NCI-H1930 (cell line): Measurements from ENCODE around the gene MPP3.
"Not testable (repeated sequence)": the region's sequence is repeated elsewhere in the genome, so short reads cannot be mapped to it uniquely, and the experiment has no call there.

Source experiments
- DNase-seq, 2 experiments: peaks; one replicate each; lab custom pipeline; 2025; lab: John Stamatoyannopoulos, UW

Gene MPP3

GRCh38 chr17:43860927-43861622 is 28.1 kb upstream of the MPP3 start:
- no peak for DNase-seq

GRCh38 chr17:43860077-43860725 is 27.3 kb upstream of the MPP3 start:
- no peak for DNase-seq

- DNase-seq: no peak
Observed at GRCh38 chr17:43857957-43858600, 25.1 kb upstream of the MPP3 start.

GRCh38 chr17:43857141-43857540 is 24.2 kb upstream of the MPP3 start:
- no peak for DNase-seq

- DNase-seq: no peak
Observed at GRCh38 chr17:43856141-43856540, 23.2 kb upstream of the MPP3 start.

GRCh38 chr17:43855061-43855460 is 22.1 kb upstream of the MPP3 start:
- DNase-seq: no peak

GRCh38 chr17:43854498-43854897 is 21.6 kb upstream of the MPP3 start:
- DNase-seq: no peak

GRCh38 chr17:43853546-43853945 is 20.6 kb upstream of the MPP3 start:
- DNase-seq: no peak

GRCh38 chr17:43852571-43852970 is 19.6 kb upstream of the MPP3 start:
- no peak for DNase-seq

- DNase-seq: no peak
Observed at GRCh38 chr17:43849116-43849515, 16.2 kb upstream of the MPP3 start.

- no peak for DNase-seq
Observed at GRCh38 chr17:43848601-43849000, 15.7 kb upstream of the MPP3 start.

GRCh38 chr17:43846963-43847371 is 14.0 kb upstream of the MPP3 start, which contains the start of gene CD300LG:
Gene CD300LG (plus strand): TSS chr17:43847176. CDS start chr17:43847217, 41 bp downstream.
- no peak for DNase-seq

GRCh38 chr17:43846221-43846712 is 13.3 kb upstream of the MPP3 start:
- peak; percentile 43 to 74 for DNase-seq

- no peak for DNase-seq
Observed at GRCh38 chr17:43845766-43846165, 12.8 kb upstream of the MPP3 start.

- no peak for DNase-seq
Observed at GRCh38 chr17:43844241-43844640, 11.3 kb upstream of the MPP3 start.

GRCh38 chr17:43842975-43843325 is 10.0 kb upstream of the MPP3 start:
- DNase-seq: no peak

- DNase-seq: not testable (repeated sequence)
Observed at GRCh38 chr17:43842091-43842974, 9.4 kb upstream of the MPP3 start.

- no peak for DNase-seq
Observed at GRCh38 chr17:43841282-43841681, 8.3 kb upstream of the MPP3 start.

- peak in 1 of 2 experiments; percentile 10 for DNase-seq
Observed at GRCh38 chr17:43840814-43841213, 7.9 kb upstream of the MPP3 start.

GRCh38 chr17:43839670-43840108 is 6.7 kb upstream of the MPP3 start:
- peak; percentile 73 to 82 for DNase-seq

- DNase-seq: no peak
Observed at GRCh38 chr17:43834106-43834505, 1.2 kb upstream of the MPP3 start.
